Epithelial cell of prostate (primary cell): Measurements from ENCODE around the gene RNU7-1.

Source experiments
- DNase-seq: peaks from one replicate; pipeline ENCODE4 v3.0.0-alpha.2; 2011; ENCODE audit warnings: low read depth, low spot score
- H3K27ac ChIP-seq: fragments of 450-650 bp; 2 replicates; pipeline ENCODE4 v1.5.1; 2017; ENCODE audit warnings: mild to moderate bottlenecking

RNU7-1 gene

GRCh38 chr12:6936636-6937480, 6.8 kb upstream of the RNU7-1 start:
- DNase-seq = no peak
- H3K27ac ChIP-seq = peak overlapping the region; percentile 60

DNA sequence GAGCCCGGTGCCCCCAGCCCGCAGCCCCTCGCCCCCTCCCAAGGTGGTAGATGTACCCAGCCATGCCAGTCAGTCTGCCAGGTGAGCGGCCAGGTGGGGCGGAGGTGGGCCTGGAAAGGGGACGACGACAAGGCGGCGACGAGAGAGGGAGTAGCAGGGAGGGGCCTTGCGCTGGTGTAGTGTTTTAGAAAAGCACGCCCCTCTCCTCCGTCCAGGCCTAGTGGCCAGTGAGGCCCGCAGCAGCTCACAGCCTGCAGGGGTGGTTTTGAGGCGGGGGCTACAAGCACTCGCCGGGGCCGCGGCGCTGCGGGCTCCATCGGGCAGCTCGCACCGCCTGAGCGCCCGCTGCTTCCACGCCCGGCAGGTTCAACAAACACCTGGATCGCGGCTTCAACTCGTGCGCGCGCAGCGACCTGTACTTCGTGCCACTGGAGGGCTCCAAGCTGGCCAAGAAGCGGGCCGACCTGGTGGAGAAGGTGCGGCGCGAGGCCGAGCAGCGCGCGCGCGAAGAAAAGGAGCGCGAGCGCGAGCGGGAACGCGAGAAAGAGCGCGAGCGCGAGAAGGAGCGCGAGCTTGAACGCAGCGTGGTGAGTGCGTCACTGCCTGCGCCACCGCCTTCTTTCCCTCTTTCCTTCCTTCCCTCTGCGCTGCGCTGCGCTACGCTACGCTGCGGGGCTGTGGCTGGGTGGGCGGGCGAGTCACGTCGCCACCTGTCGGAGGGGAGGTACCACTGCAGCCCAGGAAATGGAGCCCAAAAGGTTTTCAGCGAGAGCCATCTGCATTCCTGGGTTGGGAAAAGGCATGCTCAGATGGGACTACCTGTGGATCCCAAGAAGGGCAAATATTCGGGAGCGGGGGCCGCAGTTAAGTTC, 5.9 kb upstream of the RNU7-1 start:
- peak overlapping the region; percentile 60 for H3K27ac ChIP-seq
- DNase-seq = peak; percentile 82

DNA sequence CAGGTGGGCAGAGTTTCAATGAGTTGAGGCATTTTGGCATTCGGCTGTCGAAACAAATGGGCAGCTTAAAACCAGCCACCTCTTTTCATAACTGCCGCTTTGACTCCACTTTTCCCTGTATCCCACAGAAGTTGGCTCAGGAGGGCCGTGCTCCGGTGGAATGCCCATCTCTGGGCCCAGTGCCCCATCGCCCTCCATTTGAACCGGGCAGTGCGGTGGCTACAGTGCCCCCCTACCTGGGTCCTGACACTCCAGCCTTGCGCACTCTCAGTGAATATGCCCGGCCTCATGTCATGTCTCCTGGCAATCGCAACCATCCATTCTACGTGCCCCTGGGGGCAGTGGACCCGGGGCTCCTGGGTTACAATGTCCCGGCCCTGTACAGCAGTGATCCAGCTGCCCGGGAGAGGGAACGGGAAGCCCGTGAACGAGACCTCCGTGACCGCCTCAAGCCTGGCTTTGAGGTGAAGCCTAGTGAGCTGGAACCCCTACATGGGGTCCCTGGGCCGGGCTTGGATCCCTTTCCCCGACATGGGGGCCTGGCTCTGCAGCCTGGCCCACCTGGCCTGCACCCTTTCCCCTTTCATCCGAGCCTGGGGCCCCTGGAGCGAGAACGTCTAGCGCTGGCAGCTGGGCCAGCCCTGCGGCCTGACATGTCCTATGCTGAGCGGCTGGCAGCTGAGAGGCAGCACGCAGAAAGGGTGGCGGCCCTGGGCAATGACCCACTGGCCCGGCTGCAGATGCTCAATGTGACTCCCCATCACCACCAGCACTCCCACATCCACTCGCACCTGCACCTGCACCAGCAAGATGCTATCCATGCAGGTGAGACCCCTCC, 5.0 kb upstream of the RNU7-1 start:
- peak overlapping the region; percentile 60 for H3K27ac ChIP-seq
- no peak for DNase-seq

DNA sequence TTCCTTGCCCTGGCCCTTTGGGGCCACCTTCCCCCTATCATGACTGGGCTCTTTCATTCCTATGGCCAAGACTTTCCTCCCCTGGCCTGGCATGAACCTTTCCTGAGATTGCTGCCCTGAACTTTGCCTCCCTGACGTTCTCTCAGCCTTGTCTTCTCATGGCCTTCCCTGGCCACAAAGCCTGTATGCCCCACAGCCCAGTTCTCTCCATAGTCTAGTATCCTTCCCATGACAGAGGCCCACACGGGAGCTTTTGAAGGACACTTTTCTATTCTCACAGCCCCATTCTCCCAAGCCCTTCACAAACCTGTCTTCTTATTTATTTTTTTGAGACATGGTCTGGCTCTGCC, 4.5 kb upstream of the RNU7-1 start:
- no peak overlapping the region for H3K27ac ChIP-seq
- DNase-seq = no peak

GRCh38 chr12:6941267-6941666, 2.3 kb upstream of the RNU7-1 start:
- no peak overlapping the region for H3K27ac ChIP-seq
- no peak for DNase-seq

DNA sequence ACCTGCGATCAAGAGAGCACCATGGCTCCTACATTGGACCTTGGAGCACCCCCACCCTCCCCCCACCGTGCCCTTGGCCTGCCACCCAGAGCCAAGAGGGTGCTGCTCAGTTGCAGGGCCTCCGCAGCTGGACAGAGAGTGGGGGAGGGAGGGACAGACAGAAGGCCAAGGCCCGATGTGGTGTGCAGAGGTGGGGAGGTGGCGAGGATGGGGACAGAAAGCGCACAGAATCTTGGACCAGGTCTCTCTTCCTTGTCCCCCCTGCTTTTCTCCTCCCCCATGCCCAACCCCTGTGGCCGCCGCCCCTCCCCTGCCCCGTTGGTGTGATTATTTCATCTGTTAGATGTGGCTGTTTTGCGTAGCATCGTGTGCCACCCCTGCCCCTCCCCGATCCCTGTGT, 1.8 kb upstream of the RNU7-1 start:
- DNase-seq = no peak
- H3K27ac ChIP-seq = no peak overlapping the region

DNA sequence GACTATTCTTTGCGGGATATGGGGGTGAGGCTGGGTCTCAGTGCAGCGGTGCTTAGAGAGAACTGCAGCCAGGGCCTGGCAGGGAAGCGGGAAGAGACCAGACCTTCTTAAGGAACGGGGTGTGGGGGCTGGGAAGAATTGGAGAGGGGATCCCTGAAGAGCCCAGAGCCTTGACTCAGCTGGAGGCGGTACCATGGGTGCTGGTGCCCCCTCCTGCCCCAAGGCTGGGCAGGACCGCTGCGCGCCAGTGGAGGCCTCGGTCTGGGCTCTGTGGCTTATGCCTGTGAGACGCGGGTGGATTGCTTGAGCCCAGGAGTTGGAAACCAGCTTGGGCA, 1.3 kb upstream of the RNU7-1 start:
- peak overlapping the region; percentile 88 for H3K27ac ChIP-seq
- DNase-seq = no peak

GRCh38 chr12:6943389-6943721, 261 bp upstream of the RNU7-1 start:
- peak; percentile 62 for DNase-seq
- peak overlapping the region; percentile 88 for H3K27ac ChIP-seq

- DNase-seq = peak; percentile 59
These were observed 968 bp downstream of the RNU7-1 start for GRCh38 chr12:6944381-6945186.

GRCh38 chr12:6945613-6946012, 2.0 kb downstream of the RNU7-1 start:
- H3K27ac ChIP-seq = peak overlapping the region; percentile 88
- no peak for DNase-seq

More at GRCh38 chr12:6944381-6945186, 968 bp downstream of the RNU7-1 start:
- H3K27ac ChIP-seq = peak overlapping the region; percentile 88

GRCh38 chr12:6946033-6946919, 2.7 kb downstream of the RNU7-1 start:
- H3K27ac ChIP-seq = peak overlapping the region; percentile 88
- DNase-seq = peak; percentile 92

- H3K27ac ChIP-seq = peak overlapping the region; percentile 88
- no peak for DNase-seq
These were observed 3.3 kb downstream of the RNU7-1 start for GRCh38 chr12:6946920-6947374.

GRCh38 chr12:6947615-6948014, 4.0 kb downstream of the RNU7-1 start:
- DNase-seq = no peak
- no peak overlapping the region for H3K27ac ChIP-seq

DNA sequence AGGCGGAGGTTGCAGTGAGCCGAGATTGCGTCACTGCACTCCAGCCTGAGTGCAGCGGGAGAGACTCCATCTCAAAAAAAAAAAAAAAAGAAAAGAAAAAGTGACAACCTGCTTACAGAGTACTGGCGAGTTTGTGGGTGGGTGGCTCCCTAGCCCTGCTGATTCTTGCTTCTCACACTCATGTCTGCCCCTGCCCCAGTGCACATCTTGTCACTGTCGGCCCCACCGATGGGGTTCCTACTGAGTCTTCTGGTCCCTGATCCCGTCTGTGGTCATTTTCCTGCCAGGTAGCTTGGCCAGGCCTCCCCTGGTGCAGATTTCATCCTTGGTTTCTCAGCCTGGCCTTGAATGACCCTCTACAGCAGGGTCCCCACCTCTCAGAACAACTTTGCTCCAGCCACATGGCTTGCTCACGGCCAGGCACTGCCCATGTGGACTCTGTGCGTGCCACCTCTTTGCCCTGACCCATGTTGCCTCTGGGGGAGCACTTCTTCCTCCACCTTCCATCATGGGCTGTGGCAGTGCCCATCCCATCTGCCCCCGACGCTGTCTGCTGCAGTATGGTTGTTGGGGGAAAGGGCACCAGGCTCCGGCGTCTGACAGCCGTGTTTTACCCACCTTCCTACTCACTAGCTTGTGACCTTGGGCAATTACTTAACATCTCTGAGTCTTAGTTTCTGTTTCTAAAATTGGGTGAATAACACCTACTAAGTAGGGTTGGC, 5.4 kb downstream of the RNU7-1 start:
- DNase-seq = no peak
- no peak overlapping the region for H3K27ac ChIP-seq

DNA sequence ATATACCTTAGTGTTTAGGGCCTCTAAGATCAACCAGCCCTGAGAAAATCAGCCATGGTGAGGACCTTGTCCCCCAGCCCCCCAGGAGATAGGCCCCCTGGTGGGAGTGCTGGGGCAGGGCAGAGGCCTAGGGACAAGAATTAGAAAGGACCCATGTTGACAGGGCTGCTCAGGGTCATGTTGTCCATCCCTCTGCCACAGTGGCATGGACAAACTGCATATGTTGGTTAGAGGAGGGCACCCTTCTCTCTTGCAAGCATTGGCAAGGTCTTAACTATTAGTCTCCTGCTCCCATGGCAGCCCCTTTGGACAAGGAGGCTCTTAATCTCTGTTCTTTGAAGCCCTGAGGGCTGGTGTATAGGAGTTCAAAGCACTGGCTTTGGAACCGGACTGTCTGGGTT, 6.8 kb downstream of the RNU7-1 start:
- no peak overlapping the region for H3K27ac ChIP-seq
- no peak for DNase-seq

GRCh38 chr12:6950811-6951540, 7.4 kb downstream of the RNU7-1 start, which contains the start of gene PTPN6:
PTPN6 (plus strand) TSS chr12:6951356; CDS start chr12:6951513, 157 bp downstream.
- no peak for DNase-seq
- H3K27ac ChIP-seq = no peak within 1 kb of the TSS

DNA sequence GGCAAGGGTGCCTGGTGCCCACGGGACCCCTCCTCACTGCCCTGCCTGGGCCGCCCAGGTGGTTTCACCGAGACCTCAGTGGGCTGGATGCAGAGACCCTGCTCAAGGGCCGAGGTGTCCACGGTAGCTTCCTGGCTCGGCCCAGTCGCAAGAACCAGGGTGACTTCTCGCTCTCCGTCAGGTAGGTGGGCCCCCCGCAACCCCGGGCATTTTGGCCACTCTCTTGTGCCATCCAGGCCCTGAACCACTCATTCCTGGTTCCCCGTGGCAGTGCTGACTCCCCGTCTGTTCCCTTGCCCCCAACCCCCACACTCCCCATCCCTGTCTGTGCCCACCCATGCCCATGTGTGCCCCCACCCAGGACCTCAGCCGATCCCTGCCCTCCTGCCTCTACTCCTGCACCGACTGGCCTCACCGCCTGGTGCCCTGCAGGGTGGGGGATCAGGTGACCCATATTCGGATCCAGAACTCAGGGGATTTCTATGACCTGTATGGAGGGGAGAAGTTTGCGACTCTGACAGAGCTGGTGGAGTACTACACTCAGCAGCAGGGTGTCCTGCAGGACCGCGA, 8.0 kb downstream of the RNU7-1 start:
- no peak for DNase-seq
- no peak overlapping the region for H3K27ac ChIP-seq
